GM19455 (cell line): ENCODE results near the gene JMJD6.
"Not testable (repeated sequence)": the region's sequence is repeated elsewhere in the genome, so short reads cannot be mapped to it uniquely, and the experiment has no call there.

Experiments used
- ATAC-seq: cut with Tn5 transposase; IDR thresholded peaks from one replicate; pipeline ENCODE4 v1.9.1; 2021; ENCODE audit not compliant: unreplicated experiment

The JMJD6 gene

DNA sequence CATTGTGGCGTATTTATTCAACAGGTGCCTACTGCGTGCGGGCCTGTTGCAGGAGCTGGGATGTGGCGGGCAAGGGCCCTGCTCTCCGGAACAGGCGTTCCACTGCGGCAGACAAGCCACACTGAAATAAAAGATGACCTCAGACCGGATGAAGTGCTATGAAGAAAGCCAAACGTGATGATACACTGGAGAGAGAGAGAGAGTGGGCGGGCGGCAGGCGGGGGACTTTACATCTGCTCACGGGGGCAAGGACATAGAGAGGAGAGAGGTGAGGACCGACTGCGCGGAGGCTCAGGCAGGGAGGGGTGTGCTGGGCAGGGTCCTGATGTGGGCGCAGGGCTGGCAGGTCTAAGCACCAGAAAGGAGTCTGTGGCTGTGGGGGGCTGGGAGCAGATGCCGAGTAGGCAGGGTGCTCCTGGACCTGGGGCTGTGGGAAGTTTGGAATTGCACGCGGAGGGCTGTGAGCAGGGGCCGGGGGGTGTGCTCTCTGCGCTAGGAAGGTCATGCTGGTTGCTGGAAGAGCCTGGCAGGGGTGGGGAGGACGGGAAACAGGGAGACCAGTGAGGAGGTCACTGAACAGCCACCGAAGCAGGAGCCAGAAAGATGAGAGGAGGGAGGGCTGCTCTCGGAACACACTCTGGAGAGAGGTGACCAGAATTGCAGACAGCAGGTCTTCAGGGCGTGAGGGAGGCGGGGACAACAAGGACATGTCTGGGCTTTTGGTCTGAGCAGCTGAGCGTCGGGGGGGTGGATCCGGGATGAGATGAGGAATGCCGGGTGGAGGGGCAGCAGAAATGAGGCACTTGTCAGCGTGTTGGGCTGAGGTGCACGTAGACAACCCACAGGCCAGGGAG lies 25.6 kb downstream of the JMJD6 start:
- ATAC-seq: no peak

DNA sequence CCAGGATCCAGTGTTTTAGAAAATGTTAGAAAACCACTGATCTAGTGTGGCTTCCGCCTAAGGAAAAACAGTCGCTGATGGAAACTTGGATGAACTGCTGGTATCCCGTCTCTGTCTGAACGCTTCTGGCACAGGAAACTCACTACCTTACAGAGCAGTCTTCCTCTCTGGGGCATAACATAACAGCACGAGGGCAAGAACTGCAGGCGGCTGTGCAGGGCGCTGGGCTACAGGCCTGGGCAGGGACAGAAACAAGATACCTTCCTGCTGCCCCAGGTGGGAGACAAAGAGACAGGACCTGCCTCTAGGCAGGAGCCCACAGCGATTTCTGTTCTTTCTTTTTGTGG lies 26.2 kb downstream of the JMJD6 start:
- ATAC-seq: no peak

DNA sequence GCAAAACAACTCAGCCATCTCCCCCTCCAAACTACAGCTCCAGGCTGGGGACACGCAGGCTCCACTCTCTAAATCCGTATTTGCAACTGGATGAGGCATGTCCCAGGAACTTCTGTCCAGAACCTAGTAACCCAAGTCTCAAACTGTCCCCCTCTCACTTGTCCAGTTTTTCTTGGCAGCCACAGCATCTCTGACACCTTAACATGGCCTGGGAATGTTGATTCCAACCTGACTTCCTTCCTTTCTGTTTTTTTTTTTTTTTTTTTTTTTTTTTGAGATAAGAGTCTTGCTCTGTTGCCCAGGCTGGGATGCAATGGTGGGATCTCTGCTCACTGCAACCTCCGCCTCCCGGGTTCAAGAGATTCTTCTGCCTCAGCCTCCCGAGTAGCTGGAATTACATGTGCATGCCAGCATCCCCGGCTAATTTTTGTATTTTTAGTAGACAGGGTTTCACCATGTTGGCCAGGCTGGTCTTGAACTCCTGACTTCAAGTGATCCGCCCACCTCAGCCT lies 27.9 kb downstream of the JMJD6 start:
- ATAC-seq: not testable (repeated sequence)

DNA sequence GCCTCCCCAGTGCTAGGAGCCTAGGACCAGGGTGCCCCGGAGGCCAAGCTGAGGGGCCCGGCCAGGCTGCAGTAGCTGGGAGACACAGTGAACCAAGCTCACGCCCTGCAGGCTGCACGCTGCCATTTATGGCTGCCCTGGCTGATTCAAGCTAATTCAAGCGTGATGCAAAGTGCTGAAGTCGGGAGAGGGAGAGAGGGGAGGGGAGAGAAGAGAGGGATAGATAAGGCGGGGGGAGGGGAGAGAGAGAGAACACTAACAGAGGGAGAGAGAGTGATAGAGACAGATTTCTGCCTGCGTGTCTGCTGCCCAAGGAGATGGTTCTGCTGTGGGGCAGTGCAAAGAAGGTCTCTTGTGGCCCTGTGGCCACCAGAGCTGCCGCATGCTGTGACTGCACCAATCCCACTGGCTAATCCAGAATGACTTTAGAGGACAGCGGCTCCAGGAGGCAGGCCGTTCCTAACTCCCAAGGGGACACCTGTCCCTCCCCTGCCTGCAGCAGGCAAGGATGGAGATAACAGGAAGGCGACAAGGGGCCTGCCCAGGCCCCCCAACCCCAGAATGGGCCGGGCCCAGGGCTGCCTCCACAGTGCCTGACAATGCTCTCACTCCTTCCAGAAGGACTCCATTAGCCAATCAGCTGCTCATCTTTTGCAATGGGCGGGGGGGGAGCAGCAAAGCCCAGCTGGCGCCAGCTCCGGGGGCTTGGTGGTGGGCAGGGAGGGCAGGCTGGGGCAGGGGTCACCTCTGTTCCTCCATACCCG lies 28.5 kb downstream of the JMJD6 start:
- ATAC-seq: no peak

DNA sequence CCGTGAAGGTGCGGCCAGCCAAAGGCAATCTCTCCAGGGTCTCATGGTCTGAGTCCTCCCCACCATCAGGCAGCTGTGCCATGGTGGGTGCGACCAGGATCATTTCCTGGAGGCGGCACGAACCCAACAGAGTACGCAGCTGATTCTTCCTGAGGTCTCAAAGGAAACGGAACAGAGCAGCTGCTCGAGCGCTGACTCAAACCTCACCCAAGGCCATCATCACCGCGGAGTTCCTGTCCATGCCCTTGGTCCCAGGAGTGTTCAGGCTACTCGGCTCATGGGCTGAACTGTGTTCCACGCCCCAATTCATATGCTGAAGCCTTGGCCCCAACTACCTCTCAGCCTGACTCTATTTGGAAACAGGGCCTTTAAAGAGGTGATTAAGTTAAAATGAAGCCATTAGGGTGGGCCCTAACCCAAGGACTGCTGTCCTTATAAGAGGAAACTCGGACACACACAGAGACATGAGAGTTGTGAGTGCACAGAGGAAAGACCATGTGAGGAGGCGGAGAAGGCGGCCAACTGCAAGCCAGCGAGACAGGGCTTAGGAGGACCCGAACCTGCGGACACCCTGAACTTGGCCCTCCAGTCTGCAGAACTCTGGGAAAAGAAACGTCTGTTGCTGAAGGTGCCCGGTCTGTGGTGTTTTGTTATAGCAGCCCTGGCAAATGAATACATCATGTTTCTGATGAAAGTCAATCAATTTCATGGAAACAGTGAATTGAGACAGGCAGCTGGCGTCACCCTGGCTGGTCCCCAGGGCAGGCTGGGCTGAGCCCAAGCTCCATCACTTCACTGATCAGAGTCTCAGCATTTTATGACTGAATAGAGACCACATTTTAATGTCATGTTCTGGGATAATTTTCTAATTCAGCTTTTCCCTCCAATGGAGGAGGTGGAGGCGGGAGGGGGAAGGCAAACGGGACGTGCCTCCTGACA lies 29.4 kb downstream of the JMJD6 start:
- ATAC-seq: no peak

DNA sequence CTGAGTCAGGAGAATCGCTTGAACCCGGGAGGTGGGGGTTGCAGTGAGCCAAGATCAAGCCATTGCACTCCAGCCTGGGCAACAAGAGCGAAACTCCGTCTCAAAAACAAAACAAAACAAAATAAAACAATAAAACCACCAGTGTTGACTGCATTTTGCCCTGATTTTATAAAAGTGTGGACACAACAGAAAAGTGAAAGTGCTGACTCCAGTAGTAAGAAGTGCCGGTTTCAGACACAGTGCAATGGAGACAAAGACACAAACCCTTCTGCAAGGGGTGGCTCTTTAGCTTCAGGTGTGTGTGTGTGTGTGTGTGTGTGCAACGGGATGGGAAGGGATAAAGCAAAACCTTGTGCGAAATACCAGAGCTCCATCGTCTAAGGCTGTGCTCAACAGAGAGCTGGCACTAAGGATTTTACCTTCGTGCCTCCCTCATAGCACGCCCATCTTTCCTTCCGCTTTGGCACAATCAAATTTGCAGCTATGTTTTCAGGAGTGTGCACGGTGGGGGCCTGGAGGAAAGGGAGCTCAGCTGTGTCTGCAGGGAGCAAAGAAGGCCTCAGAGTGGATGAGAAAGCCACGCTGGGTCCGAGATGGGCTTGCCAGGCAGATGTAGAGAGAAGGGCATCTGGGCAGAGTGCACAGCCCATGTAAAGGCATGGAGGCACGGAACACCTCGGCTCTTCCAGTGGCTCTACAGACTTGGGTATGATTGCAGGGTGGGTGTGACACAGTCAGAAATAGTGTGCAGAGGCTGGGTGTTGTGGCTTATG lies 31.2 kb downstream of the JMJD6 start:
- ATAC-seq: no peak

DNA sequence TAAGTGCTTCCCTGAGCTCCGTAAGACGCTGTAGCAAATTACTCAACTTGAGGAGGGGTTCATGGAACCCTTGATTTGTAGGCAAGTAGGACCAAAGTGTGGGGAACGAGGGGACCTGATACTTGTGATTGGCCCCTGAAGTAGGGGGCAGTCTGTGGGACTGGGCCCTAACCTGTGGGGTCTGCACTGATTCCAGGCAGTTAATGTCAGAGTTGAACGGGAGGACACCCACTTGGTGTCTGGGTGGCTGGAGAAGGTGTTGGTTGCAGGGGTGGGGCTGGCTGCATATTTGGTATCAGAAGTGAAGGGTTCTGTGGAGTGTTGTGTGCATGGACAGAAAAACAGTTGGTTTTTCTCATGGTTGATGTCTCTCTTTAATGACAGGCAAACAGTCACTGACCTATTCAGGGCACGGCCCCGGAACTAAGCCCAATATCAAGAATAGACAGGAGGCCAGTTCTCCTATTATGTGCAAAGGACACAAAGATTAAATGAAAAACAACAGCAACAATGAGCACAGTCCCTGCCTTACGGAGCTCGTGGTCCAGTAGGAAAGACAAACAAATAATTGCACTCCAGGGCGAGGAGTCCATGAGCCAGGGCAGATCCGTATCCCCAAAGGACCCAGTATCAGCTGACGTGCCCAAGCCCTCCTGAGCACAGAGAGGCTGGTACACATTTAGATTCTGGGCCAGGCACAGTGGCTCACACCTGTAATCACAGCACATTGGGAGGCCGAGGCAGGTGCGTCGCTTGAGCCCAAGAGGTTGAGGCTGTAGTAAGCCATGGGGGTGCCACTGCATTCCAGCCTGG lies 34.8 kb downstream of the JMJD6 start:
- no peak for ATAC-seq

DNA sequence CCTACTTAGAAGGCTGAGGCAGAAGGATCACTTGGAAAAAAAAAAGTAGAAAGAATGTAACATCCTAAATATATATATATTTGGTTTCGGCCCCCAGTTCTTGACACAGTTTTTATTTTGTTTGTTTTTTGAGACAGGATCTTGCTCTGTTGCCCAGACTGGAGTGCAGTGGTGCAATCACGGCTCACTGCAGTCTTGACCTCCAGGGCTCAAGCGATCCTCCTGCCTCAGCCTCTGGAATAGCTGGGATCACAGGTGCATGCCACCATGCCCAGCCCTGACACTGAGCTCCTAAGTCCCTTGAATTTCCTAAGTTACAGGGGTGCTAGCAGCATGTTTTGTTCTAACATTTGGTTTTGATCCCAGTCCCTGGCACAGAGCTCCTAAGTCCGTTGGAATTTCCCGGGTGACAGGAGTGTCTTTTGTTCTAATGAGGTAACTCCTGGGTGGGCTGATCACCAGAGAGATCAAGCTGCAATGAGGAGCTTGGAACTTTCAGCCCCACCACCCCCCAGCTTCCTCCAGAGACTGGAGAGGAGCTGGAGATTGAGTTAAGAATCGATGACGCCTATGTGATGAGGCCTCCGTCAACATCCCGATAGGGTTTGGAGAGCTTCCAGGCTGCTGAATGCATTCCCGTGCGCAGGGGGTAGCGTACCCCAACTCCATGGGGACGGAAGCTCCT lies 35.7 kb downstream of the JMJD6 start:
- no peak for ATAC-seq

DNA sequence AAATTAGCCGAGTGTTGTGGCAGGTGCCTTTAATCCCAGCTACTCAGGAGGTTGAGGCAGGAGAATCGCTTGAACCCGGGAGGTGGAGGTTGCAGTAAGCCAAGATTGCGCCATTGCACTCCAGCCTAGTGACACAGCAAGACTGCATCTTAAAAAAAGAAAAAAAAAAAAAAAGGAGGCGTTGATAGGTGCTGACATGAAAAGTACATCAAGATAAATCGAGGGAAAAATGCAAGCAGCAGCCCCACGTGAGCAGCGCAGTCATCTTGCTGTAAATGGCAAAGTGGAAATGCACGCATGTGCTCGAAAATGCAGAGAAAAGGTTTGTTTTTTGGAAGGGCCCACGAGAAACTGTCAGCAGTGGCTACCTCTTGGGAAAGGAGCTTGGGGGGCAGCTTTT lies 36.5 kb downstream of the JMJD6 start:
- ATAC-seq: no peak

DNA sequence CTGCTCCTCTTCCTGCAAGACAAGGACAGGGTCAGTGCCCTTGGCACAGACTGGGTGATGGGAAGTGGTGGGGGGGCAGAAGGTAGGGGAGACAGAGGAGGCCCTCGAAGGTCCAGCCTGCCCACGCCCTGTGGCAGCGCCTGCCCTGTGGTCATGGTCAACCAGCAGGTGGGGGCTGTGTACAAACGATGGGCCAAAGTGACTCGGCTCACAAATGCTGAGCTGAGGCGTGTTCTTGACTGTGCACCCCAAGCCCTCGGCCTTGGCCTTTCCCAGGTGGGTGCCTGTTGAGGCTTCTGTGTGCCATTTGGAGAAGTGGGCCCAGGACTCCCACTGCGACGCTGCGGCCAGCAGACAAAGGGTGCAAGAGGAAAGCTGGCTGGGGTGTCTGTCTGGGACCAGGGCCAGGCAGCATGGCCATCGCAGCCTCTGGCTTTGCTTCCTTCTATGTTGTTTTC lies 38.2 kb downstream of the JMJD6 start:
- ATAC-seq: no peak

DNA sequence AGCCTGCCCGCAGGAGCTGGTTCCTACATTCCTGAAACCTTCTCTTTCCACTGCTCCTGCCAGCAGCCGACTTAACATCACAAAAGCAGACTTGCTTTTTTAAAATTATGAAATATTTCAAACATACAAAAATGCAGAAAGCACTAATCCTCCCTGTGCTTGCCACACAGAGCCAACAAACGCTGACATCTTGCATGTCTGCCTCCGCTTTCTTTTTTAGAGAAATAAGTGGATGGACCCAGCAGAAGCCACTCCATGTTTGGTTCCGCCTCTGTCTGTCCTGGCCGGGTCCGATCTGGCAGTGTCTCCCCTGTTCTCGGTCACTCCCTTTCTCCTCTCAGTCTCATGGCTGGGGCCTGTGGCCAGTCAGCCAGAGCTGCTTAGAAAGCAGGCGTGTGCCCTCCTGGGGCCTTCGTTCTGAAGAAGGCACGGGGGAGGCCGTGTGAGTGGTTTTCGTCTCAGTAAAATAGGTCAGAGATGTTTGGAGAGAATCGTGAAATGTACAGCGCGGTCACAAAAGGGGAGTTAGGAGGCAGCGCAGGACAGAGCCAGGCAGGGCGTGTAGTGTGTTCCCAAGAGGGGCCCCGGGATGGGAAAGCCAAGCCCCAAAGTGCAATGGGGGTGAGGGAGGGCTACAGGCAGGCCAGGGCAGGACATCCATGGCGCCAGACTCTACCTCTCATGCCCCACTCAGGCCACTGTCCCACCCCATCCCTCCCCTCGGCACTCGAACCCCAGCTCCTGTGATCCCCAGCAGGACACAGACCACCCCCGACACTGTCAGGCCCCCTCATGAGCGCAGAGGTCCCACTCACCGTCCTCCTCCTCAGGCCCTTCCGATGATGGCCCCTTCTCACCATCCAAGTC lies 38.9 kb downstream of the JMJD6 start:
- no peak for ATAC-seq

DNA sequence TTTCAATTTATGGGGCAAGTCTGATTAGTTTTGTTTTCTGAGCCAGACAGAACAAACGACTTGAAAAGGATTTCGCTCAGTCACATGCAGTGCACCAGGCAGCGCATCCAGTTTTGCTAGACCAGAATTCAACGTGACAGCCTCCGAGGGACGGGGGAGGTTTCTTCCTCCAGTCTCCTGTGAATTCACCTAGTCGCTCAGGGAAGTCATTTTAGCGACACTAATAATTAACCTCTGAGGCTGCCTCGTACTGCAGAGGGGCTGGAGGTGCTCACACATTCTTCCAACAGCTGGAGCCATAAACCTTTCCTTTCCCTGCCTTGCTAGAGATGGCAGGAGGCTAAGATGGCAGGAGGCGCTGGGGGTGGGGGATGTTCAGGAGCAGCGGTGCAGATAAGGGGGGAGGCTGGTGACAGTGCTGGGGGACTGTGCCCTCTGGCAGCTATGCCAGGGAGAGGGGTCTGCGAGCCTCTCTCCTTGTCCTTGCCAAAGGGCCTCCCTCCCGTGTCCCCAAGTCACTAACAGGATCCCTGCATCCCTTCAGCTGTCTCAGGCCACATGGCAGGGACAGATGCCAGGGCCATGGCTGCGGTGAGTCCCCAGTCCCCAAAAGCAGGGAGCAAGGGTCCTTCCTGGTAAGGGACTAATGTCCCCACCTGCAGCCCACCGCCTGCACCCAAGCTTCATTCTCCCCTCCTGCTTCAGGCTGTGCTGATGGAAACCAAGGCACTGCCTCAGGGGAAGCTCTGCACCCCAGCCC lies 39.7 kb downstream of the JMJD6 start:
- no peak for ATAC-seq

DNA sequence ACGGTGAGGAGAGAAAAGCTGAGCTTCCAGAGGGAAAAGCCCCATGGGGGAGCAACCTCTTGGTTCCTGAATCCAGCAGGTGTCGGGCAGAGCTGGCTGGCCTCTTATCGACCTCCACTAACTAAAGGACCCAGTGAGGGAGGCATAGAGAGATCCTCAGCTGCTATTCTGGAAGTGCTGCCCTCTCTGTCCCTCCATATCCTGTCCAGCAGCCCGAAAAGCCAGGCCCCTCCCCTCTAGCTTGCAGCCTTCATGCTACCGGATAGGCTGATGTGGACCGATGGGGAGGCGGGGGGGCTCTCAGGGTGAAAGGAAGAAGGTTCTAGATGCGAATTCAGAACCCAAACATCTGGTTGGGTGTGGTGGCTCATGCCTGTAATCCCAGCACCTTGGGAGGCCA lies 40.6 kb downstream of the JMJD6 start:
- no peak for ATAC-seq

DNA sequence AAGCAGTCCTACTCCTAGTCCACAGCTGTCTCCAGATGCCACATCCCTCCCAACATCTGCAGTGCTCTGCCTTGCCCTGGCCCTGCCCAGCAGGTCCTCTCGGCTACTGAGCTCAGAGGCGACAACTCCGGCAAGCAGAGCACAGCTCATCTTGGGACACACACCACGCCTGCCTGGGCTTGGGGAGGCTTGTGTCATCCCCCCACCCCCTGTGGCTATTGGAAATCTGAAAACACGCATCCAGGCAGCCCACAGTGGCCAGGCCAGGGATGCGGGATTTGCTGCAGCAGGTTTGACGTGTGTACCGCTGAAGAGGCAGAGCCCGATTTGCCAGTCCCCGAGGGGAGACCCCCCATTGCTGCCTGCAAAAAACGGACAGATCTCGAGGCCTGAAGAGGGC lies 41.0 kb downstream of the JMJD6 start:
- no peak for ATAC-seq

DNA sequence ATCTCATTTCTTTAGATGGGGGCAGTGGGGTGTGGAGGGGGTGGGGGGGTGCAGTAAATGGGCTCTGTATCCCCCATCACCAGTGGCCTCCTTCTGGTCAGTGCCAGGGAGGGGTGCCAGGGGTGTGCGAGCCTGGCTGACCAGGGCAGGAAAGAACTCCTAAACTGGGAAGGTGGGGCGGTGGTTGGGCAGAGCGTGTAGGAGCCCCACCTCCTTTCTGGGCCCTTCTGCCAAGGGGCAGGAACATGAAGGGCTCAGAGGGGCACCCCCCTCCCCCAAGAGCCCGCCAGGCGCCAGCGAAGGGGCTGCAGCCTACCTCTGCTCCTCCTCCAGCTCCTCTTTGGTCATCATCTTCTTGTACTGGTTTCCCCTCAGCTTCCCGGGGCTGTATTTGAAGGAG lies 41.6 kb downstream of the JMJD6 start:
- ATAC-seq: no peak

DNA sequence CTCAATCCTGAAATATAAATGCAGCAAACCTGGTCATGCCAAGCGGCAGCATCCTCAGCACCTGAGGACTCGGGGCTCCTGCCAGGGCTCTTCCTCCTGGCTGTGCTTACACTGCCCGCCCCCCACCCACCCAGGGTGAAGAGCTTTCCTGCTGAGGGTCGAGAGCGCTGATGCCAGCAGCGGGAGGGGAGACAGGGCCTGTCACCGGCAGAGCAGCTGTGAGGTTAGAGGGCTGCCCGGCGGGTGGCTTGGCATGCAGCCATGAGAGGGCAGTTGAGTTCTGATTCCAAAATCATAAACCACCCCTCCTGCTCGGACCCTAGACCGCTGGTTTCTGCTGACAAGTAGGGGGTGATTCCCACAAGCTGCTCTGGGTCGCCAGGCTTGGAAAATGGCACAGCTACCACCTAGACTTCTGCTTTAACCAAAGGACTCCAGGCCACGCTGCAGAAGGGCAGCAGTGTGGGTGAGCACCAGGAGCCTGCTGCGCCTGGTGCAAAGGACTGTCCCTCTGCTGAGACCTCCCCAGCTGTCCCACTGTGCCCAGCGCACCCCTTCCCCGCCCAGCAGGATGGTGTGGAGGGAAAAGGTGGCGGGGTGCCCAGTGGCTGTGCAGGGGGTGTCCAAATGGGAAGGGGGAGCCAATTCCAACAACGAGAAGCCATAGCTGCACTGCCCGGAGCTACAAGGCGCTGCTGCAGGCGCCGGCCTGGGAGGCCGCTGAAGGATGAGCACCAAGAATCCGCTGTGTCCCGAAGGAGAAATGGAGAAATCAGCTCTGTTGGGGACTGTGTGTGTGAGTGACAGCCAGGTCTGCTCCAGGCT lies 42.3 kb downstream of the JMJD6 start:
- no peak for ATAC-seq
